PC-9 (cell line): ENCODE data around the gene FBXO47. TPM values are rescaled to one million over a fixed set of nuclear protein-coding genes. Genes with fewer than 3 reads are reported as not detected.

Experiments used
- BruUV-seq: library from RNA; stranded (reverse); fragments of 400-500 nt; replicated peaks from 2 replicates; lab custom pipeline; 2021; lab: Mats Ljungman, UMichigan
- CTCF ChIA-PET: fragments of 300-600 bp; sonication (Branson Sonifier 250); formaldehyde crosslinking; loops from one replicate; lab custom pipeline; 2022; ENCODE audit warnings: antibody characterized with exemption; lab: Charles Lee
- POLR2A ChIA-PET: fragments of 300-600 bp; sonication (Branson Sonifier 250); formaldehyde crosslinking; loops from one replicate; lab custom pipeline; 2022; ENCODE audit warnings: antibody characterized with exemption; ENCODE audit not compliant: unreplicated experiment; lab: Charles Lee
- DNase-seq, 2 experiments: peaks; one replicate each; pipeline versions ENCODE4 v3.0.0 to v3.0.0-alpha.2; 2015 to 2022; ENCODE audit warnings: mixed read lengths in 1 of 2
- H2AFZ ChIP-seq: fragments of 200-600 bp; sonication (generic); 2 replicates; pipeline ENCODE4 v1.8.1; 2017; ENCODE audit warnings: antibody characterized with exemption
- H3F3A ChIP-seq: fragments of 200-600 bp; sonication (generic); 2 replicates; pipeline ENCODE4 v1.8.1; 2017; ENCODE audit warnings: antibody characterized with exemption, mild to moderate bottlenecking, low read depth; ENCODE audit not compliant: insufficient read depth
- H3K27ac ChIP-seq: fragments of 200-600 bp; sonication (generic); 2 replicates; pipeline ENCODE4 v1.6.1; 2016; ENCODE audit warnings: mixed run types
- H3K27me3 ChIP-seq: fragments of 200-600 bp; sonication (generic); 2 replicates; pipeline ENCODE4 v1.6.1; 2016; ENCODE audit warnings: low read depth, mixed run types; ENCODE audit not compliant: insufficient read depth
- H3K36me3 ChIP-seq: fragments of 200-600 bp; sonication (generic); 2 replicates; pipeline ENCODE4 v1.6.1; 2016; ENCODE audit warnings: low read depth, mixed run types
- H3K4me1 ChIP-seq: fragments of 200-600 bp; sonication (generic); replicated peaks from 2 replicates; pipeline ENCODE4 v1.6.1; 2016; ENCODE audit warnings: mixed run types; ENCODE audit not compliant: insufficient read depth
- H3K4me2 ChIP-seq: fragments of 200-600 bp; sonication (generic); 2 replicates; pipeline ENCODE4 v1.6.1; 2017; ENCODE audit warnings: mixed run types
- H3K4me3 ChIP-seq: fragments of 200-600 bp; sonication (generic); 2 replicates; pipeline ENCODE4 v1.6.1; 2016; ENCODE audit warnings: mixed run types
- H3K79me2 ChIP-seq: fragments of 200-600 bp; sonication (generic); 2 replicates; pipeline ENCODE4 v1.6.1; 2017; ENCODE audit warnings: low read depth, mixed run types
- H3K9me2 ChIP-seq: fragments of 200-600 bp; sonication (generic); 2 replicates; pipeline ENCODE4 v1.8.1; 2017; ENCODE audit warnings: mild to moderate bottlenecking; ENCODE audit not compliant: insufficient read depth
- H3K9me3 ChIP-seq: fragments of 200-600 bp; sonication (generic); 2 replicates; pipeline ENCODE4 v1.8.1; 2016; ENCODE audit warnings: low read depth; ENCODE audit not compliant: insufficient read depth
- H4K20me1 ChIP-seq: fragments of 200-600 bp; sonication (generic); 2 replicates; pipeline ENCODE4 v1.8.1; 2017; ENCODE audit not compliant: insufficient read depth
- EZH2 ChIP-seq: fragments of 200-600 bp; sonication (generic); IDR thresholded peaks from 2 replicates; pipeline ENCODE4 v1.8.0; 2017; ENCODE audit warnings: antibody characterized with exemption, low read depth
- intact Hi-C: fragments of 100-400 bp; cut with micrococcal nuclease; formaldehyde crosslinking; loops from one replicate; pipeline ENCODE4 v1.10.0; 2022; ENCODE audit not compliant: unreplicated experiment
- total RNA-seq: library from RNA; stranded (reverse); gene quantifications from 2 replicates; pipeline ENCODE4 v1.2.3, GENCODE V29; 2021
- TF ChIP-seq, protein P1 (sequence below): fragments of 200-600 bp; sonication (generic); conservative IDR thresholded peaks from 2 replicates; pipeline ENCODE4 v1.6.1; 2017; ENCODE audit warnings: mixed run types, antibody characterized with exemption, mild to moderate bottlenecking, moderate library complexity

FBXO47 gene
- total RNA-seq, 1 experiment from 2014 or later: not detected

DNA sequence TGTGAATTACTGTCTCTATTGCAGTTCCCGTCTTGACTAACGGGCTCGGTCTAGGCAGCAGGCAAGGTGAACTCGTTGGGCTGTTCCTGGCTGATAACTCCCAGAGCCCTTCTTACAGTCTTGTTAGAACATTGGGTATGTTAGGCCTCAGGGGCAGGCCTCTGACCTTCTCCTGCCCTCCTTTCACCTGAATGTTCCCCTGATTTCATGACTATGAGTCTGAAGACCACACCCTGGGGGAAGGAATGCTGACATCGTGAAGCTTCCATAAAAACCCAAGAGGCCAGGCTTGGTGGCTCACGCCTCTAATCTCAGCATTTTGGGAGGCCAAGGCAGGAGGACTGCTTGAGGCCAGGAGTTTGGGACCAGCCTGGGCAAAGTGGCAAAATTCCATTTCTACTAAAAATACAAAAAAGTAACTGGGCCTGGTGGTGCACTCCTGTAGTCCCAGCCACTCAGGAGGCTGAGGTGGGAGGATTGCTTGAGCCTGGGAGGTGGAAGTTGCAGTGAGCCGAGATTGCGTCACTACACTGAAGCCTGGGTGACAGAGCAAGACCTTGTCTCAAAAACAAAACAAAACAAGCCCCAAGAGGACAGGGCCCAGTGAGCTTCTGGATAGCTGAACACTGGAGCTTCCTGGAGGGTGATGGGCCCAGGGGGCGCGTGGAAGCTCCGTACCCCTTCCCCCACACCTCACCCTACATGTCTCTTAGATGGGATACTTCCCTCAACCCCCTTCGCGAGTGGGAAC is 47.8 kb upstream of the FBXO47 start:
- Histone ChIP-seq H3K4me2 (peak overlapping the region; percentile 26), H3K27ac (peak overlapping the region; percentile 49), H2AFZ (peak overlapping the region; percentile 29; the same call in 1 of the 2 replicates), H3F3A (peaks cover 16% of the 10 kb centered on the region; the same call in 1 of the 2 replicates), H3K4me1 (peaks cover 29% of the 10 kb centered on the region), H3K4me3 (no peak overlapping the region), H4K20me1 (no peaks in the 10 kb centered on the region), H3K9me2 (no peaks in the 10 kb centered on the region), H3K27me3 (no peaks in the 10 kb centered on the region), H3K9me3 (no peaks in the 10 kb centered on the region), H3K79me2 (no peaks in the 10 kb centered on the region), H3K36me3 (no peaks in the 10 kb centered on the region)
- CTCF ChIA-PET: interaction anchor here (0.5 to 1.1 kb wide), 2 partner anchors 32 to 336 kb away, joined by 3 read pairs; no protein-coding TSS in a partner anchor
- intact Hi-C loops: no loop called here
- BruUV-seq: no TSS peak
- TF ChIP-seq EZH2: no peak
- TF ChIP-seq, protein P1, sequence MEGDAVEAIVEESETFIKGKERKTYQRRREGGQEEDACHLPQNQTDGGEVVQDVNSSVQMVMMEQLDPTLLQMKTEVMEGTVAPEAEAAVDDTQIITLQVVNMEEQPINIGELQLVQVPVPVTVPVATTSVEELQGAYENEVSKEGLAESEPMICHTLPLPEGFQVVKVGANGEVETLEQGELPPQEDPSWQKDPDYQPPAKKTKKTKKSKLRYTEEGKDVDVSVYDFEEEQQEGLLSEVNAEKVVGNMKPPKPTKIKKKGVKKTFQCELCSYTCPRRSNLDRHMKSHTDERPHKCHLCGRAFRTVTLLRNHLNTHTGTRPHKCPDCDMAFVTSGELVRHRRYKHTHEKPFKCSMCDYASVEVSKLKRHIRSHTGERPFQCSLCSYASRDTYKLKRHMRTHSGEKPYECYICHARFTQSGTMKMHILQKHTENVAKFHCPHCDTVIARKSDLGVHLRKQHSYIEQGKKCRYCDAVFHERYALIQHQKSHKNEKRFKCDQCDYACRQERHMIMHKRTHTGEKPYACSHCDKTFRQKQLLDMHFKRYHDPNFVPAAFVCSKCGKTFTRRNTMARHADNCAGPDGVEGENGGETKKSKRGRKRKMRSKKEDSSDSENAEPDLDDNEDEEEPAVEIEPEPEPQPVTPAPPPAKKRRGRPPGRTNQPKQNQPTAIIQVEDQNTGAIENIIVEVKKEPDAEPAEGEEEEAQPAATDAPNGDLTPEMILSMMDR: no peak
- no peak for DNase-seq
- POLR2A ChIA-PET: no interaction called here

DNA sequence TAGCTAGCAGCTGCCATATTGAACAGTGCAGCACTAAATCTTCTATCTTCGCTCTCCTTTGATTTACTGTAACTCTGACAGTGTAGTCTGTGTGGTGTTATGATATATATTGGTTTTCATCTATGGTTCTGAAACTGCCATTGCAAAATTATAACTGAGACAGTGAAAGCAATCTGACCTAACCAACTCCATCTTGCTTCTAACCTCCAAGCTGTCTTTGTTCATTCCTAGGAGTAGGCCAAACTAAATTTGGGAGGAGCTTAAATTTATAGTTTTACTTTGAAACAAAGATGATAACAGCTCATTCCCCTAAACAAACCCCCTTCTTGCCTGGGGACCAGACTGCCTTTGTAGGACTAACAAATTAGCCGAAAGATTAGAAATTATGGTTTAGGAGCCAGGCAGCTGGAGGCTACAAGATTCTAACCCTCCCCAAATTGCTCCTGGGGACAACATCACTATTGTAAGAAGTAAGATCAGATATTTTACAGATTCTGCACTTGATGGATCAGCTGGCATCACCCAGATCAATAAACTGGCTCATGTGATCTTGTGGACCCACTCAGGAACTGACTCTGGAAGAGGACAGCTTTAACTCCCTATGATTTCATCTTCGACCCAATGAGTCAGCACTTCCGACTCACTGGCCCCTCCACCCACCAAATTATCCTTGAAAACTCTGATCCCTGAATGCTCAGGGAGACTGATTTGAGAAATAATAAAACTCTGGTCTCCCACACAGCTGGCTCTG is 47.0 kb upstream of the FBXO47 start:
- POLR2A ChIA-PET: no interaction called here

DNA sequence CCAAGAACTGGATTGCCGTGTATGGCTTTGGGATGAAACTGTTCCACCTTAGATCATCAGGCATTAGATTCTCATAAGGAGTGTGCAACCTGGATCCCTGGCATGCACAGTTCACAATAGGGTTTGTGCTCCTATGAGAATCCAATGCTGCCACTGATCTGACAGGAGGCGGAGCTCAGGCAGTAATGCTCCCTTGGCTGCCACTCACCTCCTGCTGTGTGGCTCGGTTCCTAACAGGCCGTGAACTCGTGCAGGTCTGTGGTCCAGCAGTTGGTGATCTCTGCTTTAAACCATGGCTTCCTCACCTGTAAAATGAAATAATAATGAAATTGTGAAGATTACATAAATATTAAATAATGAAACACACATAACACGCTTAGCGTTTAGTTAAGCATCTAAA is 45.5 kb upstream of the FBXO47 start:
- TF ChIP-seq, protein P1: no peak
- TF ChIP-seq EZH2: no peak
- CTCF ChIA-PET: no interaction called here
- H2AFZ ChIP-seq: no peak overlapping the region
- H4K20me1 ChIP-seq: no peaks in the 10 kb centered on the region
- no peaks in the 10 kb centered on the region for H3K9me2 ChIP-seq
- POLR2A ChIA-PET: no interaction called here
- DNase-seq: no peak
- BruUV-seq: no TSS peak
- H3K4me2 ChIP-seq: no peak overlapping the region
- intact Hi-C loops: no loop called here
- peaks cover 15% of the 10 kb centered on the region for H3K4me1 ChIP-seq
- no peaks in the 10 kb centered on the region for H3K36me3 ChIP-seq
- H3K79me2 ChIP-seq: no peaks in the 10 kb centered on the region
- no peak overlapping the region for H3K4me3 ChIP-seq
- no peaks in the 10 kb centered on the region for H3K27me3 ChIP-seq
- H3K9me3 ChIP-seq: no peaks in the 10 kb centered on the region
- H3K27ac ChIP-seq: no peak overlapping the region
- H3F3A ChIP-seq: no peaks in the 10 kb centered on the region; the same call in 1 of the 2 replicates

More for the DNA sequence above, 47.0 kb upstream of the FBXO47 start:
- no peaks in the 10 kb centered on the region for H4K20me1 ChIP-seq
- no peaks in the 10 kb centered on the region for H3K9me2 ChIP-seq
- H3K27me3 ChIP-seq: no peaks in the 10 kb centered on the region
- H3F3A ChIP-seq: peaks cover 15% of the 10 kb centered on the region; the same call in 1 of the 2 replicates
- peak overlapping the region; percentile 29; the same call in 1 of the 2 replicates for H2AFZ ChIP-seq
- H3K4me1 ChIP-seq: peaks cover 29% of the 10 kb centered on the region
- intact Hi-C loops: no loop called here
- CTCF ChIA-PET: interaction anchor here (0.5 to 1.1 kb wide), 3 partner anchors 31 to 336 kb away, joined by 3 read pairs; no protein-coding TSS in a partner anchor
- no TSS peak for BruUV-seq
- no peaks in the 10 kb centered on the region for H3K9me3 ChIP-seq
- no peak for DNase-seq
- no peaks in the 10 kb centered on the region for H3K79me2 ChIP-seq
- no peak overlapping the region for H3K4me3 ChIP-seq
- peak overlapping the region; percentile 49 for H3K27ac ChIP-seq
- TF ChIP-seq EZH2: no peak
- TF ChIP-seq, protein P1: no peak
- peak overlapping the region; percentile 26 for H3K4me2 ChIP-seq
- no peaks in the 10 kb centered on the region for H3K36me3 ChIP-seq
